NCI-H524 (cell line): Measurements from ENCODE around the gene TIGD4.
A peak's percentile ranks its signal among the peaks of the same experiment; 100 is the strongest.

Experiments
- DNase-seq, 2 experiments: peaks; one replicate each; lab custom pipeline; 2025; lab: John Stamatoyannopoulos, UW

The TIGD4 gene

GRCh38 chr4:152719801-152720556 lies 59.6 kb downstream of the TIGD4 start:
- DNase-seq = peak; percentile 1 to 16
